ENCODE results near the gene IFIT2.
"Not testable (repeated sequence)": the region's sequence is repeated elsewhere in the genome, so short reads cannot be mapped to it uniquely, and the experiment has no call there.

Gene IFIT2, protein sequence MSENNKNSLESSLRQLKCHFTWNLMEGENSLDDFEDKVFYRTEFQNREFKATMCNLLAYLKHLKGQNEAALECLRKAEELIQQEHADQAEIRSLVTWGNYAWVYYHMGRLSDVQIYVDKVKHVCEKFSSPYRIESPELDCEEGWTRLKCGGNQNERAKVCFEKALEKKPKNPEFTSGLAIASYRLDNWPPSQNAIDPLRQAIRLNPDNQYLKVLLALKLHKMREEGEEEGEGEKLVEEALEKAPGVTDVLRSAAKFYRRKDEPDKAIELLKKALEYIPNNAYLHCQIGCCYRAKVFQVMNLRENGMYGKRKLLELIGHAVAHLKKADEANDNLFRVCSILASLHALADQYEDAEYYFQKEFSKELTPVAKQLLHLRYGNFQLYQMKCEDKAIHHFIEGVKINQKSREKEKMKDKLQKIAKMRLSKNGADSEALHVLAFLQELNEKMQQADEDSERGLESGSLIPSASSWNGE

GRCh38 chr10:89301721-89302445 is at the start of gene IFIT2:
TSS of gene IFIT2 (plus strand) at chr10:89302046. CDS start at chr10:89302124, 78 bp downstream.
- DNase-seq, result peak; percentile 78

DNA sequence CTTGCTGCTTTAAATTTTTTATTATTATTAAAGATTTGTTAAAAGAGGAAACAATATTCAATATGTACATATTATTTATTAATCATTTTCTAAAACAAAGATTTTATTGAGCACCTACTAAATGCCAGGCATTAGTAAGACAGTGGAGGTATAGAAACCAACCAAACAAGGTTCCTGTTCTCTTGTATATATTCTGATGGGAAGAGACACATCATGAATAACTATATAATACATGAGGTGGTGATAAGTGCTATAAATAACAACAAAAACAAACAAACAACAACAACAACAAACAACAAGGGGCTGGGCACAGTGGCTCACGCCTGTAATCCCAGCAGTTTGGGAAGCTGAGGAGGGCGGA is 49.6 kb upstream of the IFIT2 start:
- DNase-seq, result no peak

- not testable (repeated sequence) for DNase-seq
Measured at GRCh38 chr10:89255091-89255579, 46.7 kb upstream of the IFIT2 start.

DNA sequence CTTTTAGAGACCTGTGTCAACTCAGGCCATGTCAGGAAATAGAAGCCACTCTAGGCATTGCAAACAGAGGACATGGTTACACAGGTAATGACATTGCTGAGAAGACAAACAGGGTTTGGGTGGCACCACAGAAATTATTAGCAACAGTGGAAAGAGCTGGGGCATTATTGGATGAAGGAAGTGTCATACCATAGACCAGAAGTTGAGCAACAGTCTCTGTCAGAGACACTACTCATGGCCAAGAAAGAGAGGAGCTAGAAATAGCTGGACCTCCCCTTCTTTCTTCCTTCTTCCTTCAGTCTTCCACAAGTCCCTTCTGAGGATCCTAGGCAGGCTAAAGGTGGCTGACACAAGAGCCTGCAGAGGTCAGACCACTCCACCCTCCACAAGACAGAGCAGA is 46.1 kb upstream of the IFIT2 start:
- no peak for DNase-seq

GRCh38 chr10:89256340-89256739 is 45.5 kb upstream of the IFIT2 start:
- DNase-seq, result no peak

DNA sequence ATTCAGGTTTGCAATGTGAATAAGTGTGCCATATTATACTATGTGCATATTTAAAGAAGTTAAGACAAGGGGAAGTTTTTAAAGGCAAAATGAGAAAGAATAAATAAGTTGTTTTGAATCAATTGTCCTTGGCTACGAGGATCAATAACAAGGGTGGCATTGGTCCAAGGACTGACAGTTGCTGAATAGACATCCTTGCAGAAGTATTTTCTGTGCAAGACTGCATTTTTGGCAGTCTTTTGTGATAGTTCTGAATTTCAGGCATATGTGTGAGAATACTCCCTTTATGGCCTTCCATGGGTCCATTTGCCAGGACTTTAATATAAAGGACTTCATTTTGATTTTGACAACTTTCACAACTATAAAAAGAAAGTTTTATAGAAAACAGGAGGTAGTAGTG is 44.9 kb upstream of the IFIT2 start:
- no peak for DNase-seq

DNA sequence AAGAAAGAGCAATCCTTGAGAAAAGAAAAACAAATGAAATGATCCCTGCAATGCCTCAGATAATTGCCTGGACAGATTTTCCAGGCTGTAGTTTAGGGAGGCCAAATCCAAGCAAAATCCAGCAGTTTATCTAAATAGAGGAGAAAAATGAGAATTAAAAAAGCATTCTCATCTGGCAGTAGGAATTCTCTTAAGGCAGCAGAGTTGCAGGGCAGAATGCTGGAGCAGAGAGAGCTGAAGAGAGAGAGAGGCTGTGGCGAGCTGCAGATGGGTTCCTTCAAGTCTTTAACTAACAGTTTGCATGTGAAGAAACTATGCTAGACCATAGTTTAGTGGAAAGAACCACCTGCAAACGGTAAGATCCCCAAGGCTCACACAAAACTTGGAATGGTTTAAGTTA is 44.3 kb upstream of the IFIT2 start:
- DNase-seq, result no peak

DNA sequence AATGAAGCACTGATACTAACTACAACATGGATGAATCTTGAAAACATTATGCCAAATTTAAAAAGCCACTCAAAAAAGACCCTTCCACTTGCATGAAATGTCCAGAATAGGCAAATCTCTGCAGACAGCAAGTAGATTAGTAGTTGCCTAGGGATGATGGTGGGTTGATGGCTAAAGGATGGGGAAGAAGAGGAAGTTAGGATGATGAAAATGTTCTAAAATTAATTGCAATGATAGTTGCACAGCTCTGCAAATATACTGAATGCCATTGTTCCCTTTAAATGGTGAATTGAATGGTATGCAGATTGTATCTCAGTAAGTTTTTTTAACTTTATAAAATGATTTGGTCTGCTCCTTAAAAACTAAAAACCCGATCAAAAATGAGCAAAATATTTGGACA is 43.0 kb upstream of the IFIT2 start:
- DNase-seq, result no peak

DNA sequence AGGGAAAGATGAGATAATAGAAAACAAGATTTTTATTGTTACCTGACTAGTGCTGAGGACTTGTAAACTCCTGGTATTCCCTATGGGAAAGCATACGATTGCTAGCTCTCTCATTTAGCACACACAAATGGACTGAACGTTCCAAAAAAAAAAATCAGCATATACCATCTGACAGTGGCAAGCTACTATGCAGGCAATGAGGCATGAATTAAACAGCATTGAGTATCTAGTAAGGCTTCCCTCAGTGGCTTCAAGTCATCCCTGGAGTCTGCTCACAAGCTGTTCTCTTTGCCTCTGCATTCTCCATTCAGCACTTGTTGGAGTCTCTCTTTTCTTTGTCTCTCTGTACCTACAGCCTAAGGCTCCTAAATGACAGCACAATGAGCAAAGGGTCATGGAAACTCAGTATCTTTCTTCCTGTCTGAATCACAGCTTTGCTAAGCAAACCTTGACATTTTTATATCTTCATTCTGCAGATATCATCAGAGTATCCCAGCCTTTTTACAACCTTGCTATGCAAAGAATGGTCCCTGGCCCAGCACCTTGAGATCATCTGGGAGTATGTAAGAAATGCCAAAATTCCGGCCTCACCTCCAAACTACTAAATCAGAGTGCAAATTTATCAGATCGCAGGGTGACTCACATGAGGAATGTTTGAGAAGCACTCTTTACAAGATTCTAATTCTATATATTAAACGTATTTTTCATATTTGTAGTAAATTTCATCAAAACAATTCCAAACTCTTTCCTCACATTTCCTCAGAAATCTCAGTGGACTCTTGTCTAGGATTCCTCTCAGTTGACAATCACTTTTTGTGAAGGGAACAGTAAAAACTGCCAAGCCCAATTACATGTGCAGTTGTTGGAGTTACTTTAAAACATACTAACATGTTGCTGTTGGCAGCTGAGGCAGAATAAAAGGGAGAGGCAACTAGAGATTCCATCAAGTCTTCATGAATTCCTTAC is 39.5 kb upstream of the IFIT2 start:
- no peak for DNase-seq

- DNase-seq, result no peak
Measured at GRCh38 chr10:89263091-89263490, 38.8 kb upstream of the IFIT2 start.

GRCh38 chr10:89263531-89263930 is 38.3 kb upstream of the IFIT2 start:
- no peak for DNase-seq

- DNase-seq, result no peak
Measured at GRCh38 chr10:89266721-89267453, 35.0 kb upstream of the IFIT2 start.

DNA sequence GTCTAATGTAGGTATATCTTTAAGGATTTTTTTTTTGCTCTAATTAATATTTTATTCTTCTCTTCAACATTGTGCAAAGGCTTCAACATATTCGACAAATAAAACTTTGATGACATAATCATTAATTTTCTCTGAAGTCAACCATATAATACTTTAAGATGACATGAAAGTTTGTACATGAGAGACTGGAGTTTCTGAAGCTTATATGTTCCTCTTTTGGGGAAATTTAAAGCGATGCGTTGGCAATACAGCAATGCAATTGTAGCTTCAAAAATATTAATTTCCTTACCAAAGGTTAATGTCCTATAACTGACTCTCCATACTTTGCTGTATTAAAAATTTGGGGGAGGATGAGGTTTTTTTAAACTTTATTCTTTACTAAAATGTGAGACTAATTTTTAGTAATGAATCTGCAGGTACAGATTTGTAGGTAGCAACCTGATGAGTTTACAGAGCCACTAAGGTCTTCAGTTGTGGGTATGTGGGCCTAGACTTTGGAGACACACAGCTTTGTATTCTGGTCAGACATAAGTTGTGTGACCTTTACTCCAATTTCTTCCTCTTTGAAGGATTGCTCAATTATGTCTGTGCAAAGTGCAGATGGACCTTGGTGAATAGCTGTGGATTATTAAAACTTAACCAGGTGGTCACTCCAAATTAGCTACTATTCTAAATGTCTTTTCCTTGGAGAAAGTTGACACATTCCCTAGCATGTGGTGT is 32.3 kb upstream of the IFIT2 start:
- no peak for DNase-seq

DNA sequence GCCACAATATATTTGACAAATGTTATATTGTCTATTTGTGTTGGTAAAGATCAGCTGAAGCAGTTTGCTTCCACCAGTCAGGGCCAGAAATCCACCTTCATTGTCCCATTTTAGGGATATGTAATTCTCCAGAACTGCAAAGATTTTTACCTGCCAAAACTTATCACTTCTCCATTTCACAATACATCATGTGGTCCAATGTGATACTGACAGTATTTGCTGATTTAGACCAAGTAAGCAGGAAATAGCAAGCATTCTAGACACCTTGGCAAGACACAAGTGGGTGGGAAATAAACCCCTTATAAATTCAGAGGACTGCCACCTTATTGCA is 31.7 kb upstream of the IFIT2 start:
- DNase-seq, result no peak

DNA sequence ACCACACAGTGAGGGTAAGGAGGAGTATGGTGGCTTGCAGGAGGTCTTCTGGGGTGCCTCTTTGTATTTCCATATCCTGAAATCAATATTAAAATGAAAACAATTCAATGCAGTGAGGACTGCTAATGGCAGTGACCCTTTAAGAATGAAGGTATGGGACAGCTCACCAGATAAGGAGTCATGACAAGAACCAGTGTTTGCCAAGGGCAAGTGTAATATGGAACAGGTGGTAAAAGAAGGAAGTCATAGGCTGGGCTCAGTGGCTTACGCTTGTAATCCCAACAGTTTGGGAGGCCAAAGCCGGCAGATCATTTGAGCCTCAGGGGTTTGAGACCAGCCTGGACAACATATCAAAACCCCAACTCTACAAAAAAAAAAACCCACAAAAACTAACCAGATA is 30.3 kb upstream of the IFIT2 start:
- no peak for DNase-seq

DNA sequence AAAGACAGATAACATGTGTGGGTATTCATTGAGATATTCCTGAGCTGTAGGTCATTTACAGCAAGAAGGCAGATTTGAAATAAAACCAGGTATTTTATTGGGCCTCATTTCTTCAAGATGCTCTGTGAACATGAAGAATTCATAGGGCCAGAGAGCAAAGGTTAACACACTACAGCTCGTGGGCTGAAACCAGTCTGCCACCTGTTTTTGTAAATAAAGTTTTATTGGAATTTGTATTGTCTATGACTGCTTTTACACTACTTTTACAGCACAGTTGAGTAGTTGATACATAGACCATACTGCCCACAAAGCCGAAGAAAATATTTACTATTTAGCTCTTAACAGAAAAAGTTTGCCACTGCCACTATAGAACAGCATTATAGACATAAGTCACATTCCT is 28.2 kb upstream of the IFIT2 start:
- no peak for DNase-seq

GRCh38 chr10:89274928-89275327 is 26.9 kb upstream of the IFIT2 start:
- DNase-seq, result no peak

DNA sequence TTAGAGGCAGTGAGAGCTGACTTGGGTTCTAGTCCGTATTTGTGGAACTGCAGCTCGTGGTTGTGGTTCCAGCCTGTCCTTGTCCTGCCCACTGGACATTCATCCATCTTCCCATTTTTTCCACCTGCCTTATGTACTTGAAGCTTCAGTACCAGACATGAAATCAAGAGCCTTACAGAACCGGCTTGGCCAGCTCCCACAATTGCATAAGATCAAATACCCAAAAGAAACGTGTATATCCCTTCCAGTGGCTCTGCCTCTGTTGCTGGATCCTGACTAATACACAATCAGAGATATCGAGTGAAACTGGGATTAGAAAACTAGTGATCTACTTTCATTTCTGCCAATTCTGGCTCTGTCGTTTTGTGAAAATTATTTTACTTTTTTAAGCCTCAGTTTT is 26.5 kb upstream of the IFIT2 start:
- DNase-seq, result no peak

DNA sequence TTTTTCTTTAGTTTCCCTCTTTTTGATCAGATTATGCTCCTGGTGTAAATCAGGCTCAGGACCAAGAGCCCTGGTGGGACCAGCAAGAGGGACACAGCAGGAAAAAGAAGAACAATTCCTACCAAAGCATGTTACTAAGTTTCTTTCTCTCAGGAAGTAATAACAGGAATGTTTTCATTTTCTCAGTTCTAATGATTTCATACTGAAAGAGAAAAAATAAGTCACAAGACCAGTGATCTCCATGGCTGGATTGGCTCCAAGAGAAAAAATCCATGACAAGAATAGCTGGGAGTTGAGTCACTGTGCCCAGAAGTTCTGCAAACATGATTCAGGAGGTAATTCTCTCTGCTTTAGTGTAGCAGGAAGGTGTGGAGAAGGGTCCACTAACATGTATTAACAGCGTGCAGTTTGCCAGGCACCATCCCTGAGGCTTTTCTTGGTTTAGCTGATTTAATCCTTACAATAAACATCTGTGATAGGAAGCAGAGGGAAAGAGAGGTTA is 23.8 kb upstream of the IFIT2 start:
- no peak for DNase-seq

- no peak for DNase-seq
Measured at GRCh38 chr10:89278900-89279392, 22.9 kb upstream of the IFIT2 start.

- no peak for DNase-seq
Measured at GRCh38 chr10:89279421-89279869, 22.4 kb upstream of the IFIT2 start.

All from CD4-positive, alpha-beta T cell treated with Interleukin-21 for 1 hour (primary cell).